Fibroblast of upper back skin (primary cell): Measurements from ENCODE around the gene LRRC9.
"Not testable (repeated sequence)": the region's sequence is repeated elsewhere in the genome, so short reads cannot be mapped to it uniquely, and the experiment has no call there.

ENCODE experiments used
- DNase-seq: peaks from one replicate; pipeline ENCODE4 v3.0.0-alpha.2; 2013

LRRC9 gene

GRCh38 chr14:60067882-60068281 is 147.9 kb downstream of the LRRC9 start:
- DNase-seq = no peak

- DNase-seq = no peak
Measured at GRCh38 chr14:60079723-60080122, 159.8 kb downstream of the LRRC9 start.

- peak; percentile 35 for DNase-seq
Measured at GRCh38 chr14:60085085-60085484, 165.1 kb downstream of the LRRC9 start.

- DNase-seq = no peak
Measured at GRCh38 chr14:60085693-60086092, 165.7 kb downstream of the LRRC9 start.

- no peak for DNase-seq
Measured at GRCh38 chr14:60087668-60088067, 167.7 kb downstream of the LRRC9 start.

- no peak for DNase-seq
Measured at GRCh38 chr14:60089221-60089620, 169.3 kb downstream of the LRRC9 start.

GRCh38 chr14:60090864-60091519 is 171.0 kb downstream of the LRRC9 start:
- peak; percentile 78 for DNase-seq

- peak; percentile 99 for DNase-seq
Measured at GRCh38 chr14:60091550-60092525, 171.9 kb downstream of the LRRC9 start, which contains the start of gene PCNX4. Gene PCNX4, plus strand, starts transcription at chr14:60091923. Its CDS starts 15,716 bp downstream, at chr14:60107639.

GRCh38 chr14:60092526-60092920 is 172.6 kb downstream of the LRRC9 start:
- peak; percentile 41 for DNase-seq

- DNase-seq = no peak
Measured at GRCh38 chr14:60093080-60093479, 173.1 kb downstream of the LRRC9 start.

- DNase-seq = peak; percentile 18
Measured at GRCh38 chr14:60093606-60094005, 173.7 kb downstream of the LRRC9 start.

- DNase-seq = peak; percentile 68
Measured at GRCh38 chr14:60094306-60094897, 174.5 kb downstream of the LRRC9 start.

- no peak for DNase-seq
Measured at GRCh38 chr14:60095231-60095630, 175.3 kb downstream of the LRRC9 start.

GRCh38 chr14:60095781-60096450 is 176.0 kb downstream of the LRRC9 start:
- peak; percentile 59 for DNase-seq

- no peak for DNase-seq
Measured at GRCh38 chr14:60097974-60098373, 178.0 kb downstream of the LRRC9 start.

- DNase-seq = not testable (repeated sequence)
Measured at GRCh38 chr14:60099855-60100254, 179.9 kb downstream of the LRRC9 start.

GRCh38 chr14:60101786-60102185 is 181.8 kb downstream of the LRRC9 start:
- peak; percentile 21 for DNase-seq

- DNase-seq = peak; percentile 95
Measured at GRCh38 chr14:60102389-60102788, 182.4 kb downstream of the LRRC9 start.

GRCh38 chr14:60106339-60106738 is 186.4 kb downstream of the LRRC9 start:
- DNase-seq = peak; percentile 68

GRCh38 chr14:60107477-60107876 is 187.5 kb downstream of the LRRC9 start:
- no peak for DNase-seq

GRCh38 chr14:60111732-60112131 is 191.8 kb downstream of the LRRC9 start:
- DNase-seq = no peak
